ENCODE results near the gene EFEMP2. TPM values are rescaled to one million over a fixed set of nuclear protein-coding genes. Genes with fewer than 3 reads are reported as not detected.

EFEMP2 gene
- total RNA-seq, 1 donor from 2014 or later = 9.2 TPM

GRCh38 chr11:65858681-65859087 lies 13.9 kb downstream of the EFEMP2 start:
- peak overlapping the region; percentile 100 for H3K27ac Mint-ChIP-seq
- peak overlapping the region; percentile 90 for H3K4me2 ChIP-seq
- peaks cover 5% of the 10 kb centered on the region for H3K9me3 Mint-ChIP-seq
- peaks cover 29% of the 10 kb centered on the region for H3K27me3 Mint-ChIP-seq (ENCODE audit: insufficient read depth, low read depth)
- H3K4me3 ChIP-seq = peak overlapping the region; percentile 87
- DNase-seq (ENCODE audit: low spot score) = no peak
- peaks cover 58% of the 10 kb centered on the region for H3K79me2 ChIP-seq (ENCODE audit: low read depth)
- no peaks in the 10 kb centered on the region for H3K27me3 ChIP-seq
- peaks cover 34% of the 10 kb centered on the region for H3K36me3 Mint-ChIP-seq
- H3K9ac ChIP-seq = peak overlapping the region; percentile 56
- H4K20me1 ChIP-seq (ENCODE audit: low read depth) = peaks cover 47% of the 10 kb centered on the region
- TF ChIP-seq EZH2 (IDR thresholded peaks at IDR 0.05) = no peak
- no peak for TF ChIP-seq EZH2phosphoT487 (IDR thresholded peaks at IDR 0.05)
- TF ChIP-seq CTCF (IDR thresholded peaks at IDR 0.05) = no peak
- peak overlapping the region; percentile 95 for H3K4me3 Mint-ChIP-seq
- peaks cover 7% of the 10 kb centered on the region for H3K36me3 ChIP-seq
- peaks cover 10% of the 10 kb centered on the region for H3K4me1 ChIP-seq
- peaks cover 35% of the 10 kb centered on the region for H3K4me1 Mint-ChIP-seq
- no peak overlapping the region for H2AFZ ChIP-seq (replicated peaks)
- peak overlapping the region; percentile 95 for H3K27ac ChIP-seq
- no peaks in the 10 kb centered on the region for H3K9me3 ChIP-seq (ENCODE audit: low read depth)
- H3F3A ChIP-seq (ENCODE audit: low read depth) = peaks cover 70% of the 10 kb centered on the region

- H3K36me3 Mint-ChIP-seq = peaks cover 39% of the 10 kb centered on the region
- H2AFZ ChIP-seq (replicated peaks) = no peak within 1 kb of the TSS
Measured at GRCh38 chr11:65857853-65858680, 14.5 kb downstream of the EFEMP2 start, which contains the start of gene CFL1. TSS of gene CFL1 (minus strand) at chr11:65858180. CDS start at chr11:65858099, 81 bp downstream.

GRCh38 chr11:65857500-65857852 lies 15.1 kb downstream of the EFEMP2 start:
- peaks cover 33% of the 10 kb centered on the region for H3K4me1 Mint-ChIP-seq

More at GRCh38 chr11:65857853-65858680, 14.5 kb downstream of the EFEMP2 start, which contains the start of gene CFL1:
- H3K4me3 Mint-ChIP-seq = peak within 1 kb of the TSS; percentile 95
- peaks cover 29% of the 10 kb centered on the region for H3K27me3 Mint-ChIP-seq (ENCODE audit: insufficient read depth, low read depth)
- peaks cover 10% of the 10 kb centered on the region for H3K4me1 ChIP-seq
- H3K27ac ChIP-seq = peak within 1 kb of the TSS; percentile 95
- peaks cover 35% of the 10 kb centered on the region for H3K4me1 Mint-ChIP-seq
- H3K9me3 ChIP-seq (ENCODE audit: low read depth) = no peaks in the 10 kb centered on the region
- H3K27ac Mint-ChIP-seq = peak within 1 kb of the TSS; percentile 100
- peak within 1 kb of the TSS; percentile 87 for H3K4me3 ChIP-seq
- peak within 1 kb of the TSS; percentile 92 for H3K4me2 ChIP-seq
- TF ChIP-seq CTCF (IDR thresholded peaks at IDR 0.05) = no peak
- no peak for TF ChIP-seq EZH2 (IDR thresholded peaks at IDR 0.05)
- TF ChIP-seq EZH2phosphoT487 (IDR thresholded peaks at IDR 0.05) = no peak
- peaks cover 6% of the 10 kb centered on the region for H3K9me3 Mint-ChIP-seq
- peak; percentile 99 for DNase-seq (ENCODE audit: low spot score)
- H4K20me1 ChIP-seq (ENCODE audit: low read depth) = peaks cover 48% of the 10 kb centered on the region
- peaks cover 7% of the 10 kb centered on the region for H3K36me3 ChIP-seq
- H3K79me2 ChIP-seq (ENCODE audit: low read depth) = peaks cover 59% of the 10 kb centered on the region
- no peaks in the 10 kb centered on the region for H3K27me3 ChIP-seq
- H3F3A ChIP-seq (ENCODE audit: low read depth) = peaks cover 76% of the 10 kb centered on the region
- peak within 1 kb of the TSS; percentile 74 for H3K9ac ChIP-seq

More at GRCh38 chr11:65857500-65857852, 15.1 kb downstream of the EFEMP2 start:
- no peak for TF ChIP-seq CTCF (IDR thresholded peaks at IDR 0.05)
- TF ChIP-seq EZH2 (IDR thresholded peaks at IDR 0.05) = no peak
- H3K27me3 ChIP-seq = no peaks in the 10 kb centered on the region
- DNase-seq (ENCODE audit: low spot score) = no peak
- peak overlapping the region; percentile 93 for H3K4me3 Mint-ChIP-seq
- peak overlapping the region; percentile 87 for H3K4me3 ChIP-seq
- no peak overlapping the region for H3K27ac Mint-ChIP-seq
- H3K9me3 Mint-ChIP-seq = peaks cover 6% of the 10 kb centered on the region
- H2AFZ ChIP-seq (replicated peaks) = no peak overlapping the region
- H3K36me3 Mint-ChIP-seq = peaks cover 36% of the 10 kb centered on the region
- H3K9me3 ChIP-seq (ENCODE audit: low read depth) = no peaks in the 10 kb centered on the region
- peak overlapping the region; percentile 92 for H3K4me2 ChIP-seq
- H3K9ac ChIP-seq = peak overlapping the region; percentile 74
- H3F3A ChIP-seq (ENCODE audit: low read depth) = peaks cover 76% of the 10 kb centered on the region
- peaks cover 7% of the 10 kb centered on the region for H3K36me3 ChIP-seq
- peaks cover 10% of the 10 kb centered on the region for H3K4me1 ChIP-seq
- H3K27me3 Mint-ChIP-seq (ENCODE audit: insufficient read depth, low read depth) = peaks cover 26% of the 10 kb centered on the region
- H4K20me1 ChIP-seq (ENCODE audit: low read depth) = peaks cover 48% of the 10 kb centered on the region
- peaks cover 59% of the 10 kb centered on the region for H3K79me2 ChIP-seq (ENCODE audit: low read depth)
- peak overlapping the region; percentile 92 for H3K27ac ChIP-seq

Data from neural progenitor cell (in vitro differentiated cells).